Memory B cell (primary cell): ENCODE measurements around the gene C10orf67.
A peak's percentile ranks its signal among the peaks of the same experiment; 100 is the strongest.
"Not testable (repeated sequence)": the region's sequence is repeated elsewhere in the genome, so short reads cannot be mapped to it uniquely, and the experiment has no call there.

Source experiments
- ATAC-seq: fragments of 150-1000 bp; cut with Tn5 transposase; 2 replicates; pipeline ENCODE4 v1.10.0; 2021; ENCODE audit warnings: low read depth, mild to moderate bottlenecking, moderate library complexity
- DNase-seq, 2 donors: peaks; one replicate each; pipeline ENCODE4 v3.0.0; 2022; ENCODE audit warnings: low spot score in 2 of 2
- H3K27ac Mint-ChIP-seq: one replicate; pipeline ENCODE4 v1.8.0; 2022; ENCODE audit warnings: mild to moderate bottlenecking, moderate library complexity, mixed read lengths
- H3K27me3 Mint-ChIP-seq: one replicate; pipeline ENCODE4 v1.8.0; 2022; ENCODE audit warnings: mixed read lengths
- H3K36me3 Mint-ChIP-seq: one replicate; pipeline ENCODE4 v1.8.0; 2022; ENCODE audit warnings: mild to moderate bottlenecking, mixed read lengths
- H3K4me1 Mint-ChIP-seq: one replicate; pipeline ENCODE4 v1.8.0; 2022; ENCODE audit warnings: mixed read lengths
- H3K4me3 Mint-ChIP-seq: one replicate; pipeline ENCODE4 v1.8.0; 2022; ENCODE audit warnings: mild to moderate bottlenecking, moderate library complexity, mixed read lengths
- H3K9me3 Mint-ChIP-seq: one replicate; pipeline ENCODE4 v1.8.0; 2022; ENCODE audit warnings: mixed read lengths

The C10orf67 gene

GRCh38 chr10:23344241-23344841 lies at the start of gene C10orf67:
Gene C10orf67 (minus strand): TSS chr10:23344797. CDS start chr10:23344774, 23 bp downstream.
- Mint-ChIP-seq H3K4me3 (peak within 1 kb of the TSS; percentile 86), H3K27me3 (peaks cover 19% of the 10 kb centered on the region), H3K4me1 (peaks cover 12% of the 10 kb centered on the region), H3K27ac (no peak within 1 kb of the TSS), H3K9me3 (peaks cover 2% of the 10 kb centered on the region), H3K36me3 (no peaks in the 10 kb centered on the region)
- no peak for DNase-seq
- ATAC-seq = peak; percentile 58

GRCh38 chr10:23391821-23392220 lies 47.2 kb upstream of the C10orf67 start:
- Mint-ChIP-seq H3K27me3 (peaks cover 2% of the 10 kb centered on the region), H3K27ac (no peak overlapping the region), H3K9me3 (no peaks in the 10 kb centered on the region), H3K36me3 (no peaks in the 10 kb centered on the region), H3K4me3 (no peak overlapping the region), H3K4me1 (no peaks in the 10 kb centered on the region)
- DNase-seq (no peak), ATAC-seq (no peak)

GRCh38 chr10:23390809-23391208 lies 46.2 kb upstream of the C10orf67 start:
- H3K27me3 Mint-ChIP-seq = peaks cover 2% of the 10 kb centered on the region
- DNase-seq (no peak), ATAC-seq (no peak)
- H3K27ac Mint-ChIP-seq = no peak overlapping the region
- no peaks in the 10 kb centered on the region for H3K4me1 Mint-ChIP-seq
- H3K9me3 Mint-ChIP-seq = no peaks in the 10 kb centered on the region
- no peaks in the 10 kb centered on the region for H3K36me3 Mint-ChIP-seq
- no peak overlapping the region for H3K4me3 Mint-ChIP-seq

- H3K4me1 Mint-ChIP-seq, DNase-seq: not testable (repeated sequence)
Observed at GRCh38 chr10:23390408-23390807, 45.8 kb upstream of the C10orf67 start.

GRCh38 chr10:23387516-23387915 lies 42.9 kb upstream of the C10orf67 start:
- H3K27me3 Mint-ChIP-seq, H3K4me1 Mint-ChIP-seq, H3K9me3 Mint-ChIP-seq, H3K36me3 Mint-ChIP-seq, H3K4me3 Mint-ChIP-seq, ATAC-seq, H3K27ac Mint-ChIP-seq, DNase-seq: not testable (repeated sequence)

More at GRCh38 chr10:23390408-23390807, 45.8 kb upstream of the C10orf67 start:
- H3K36me3 Mint-ChIP-seq, H3K4me3 Mint-ChIP-seq, H3K27ac Mint-ChIP-seq, H3K9me3 Mint-ChIP-seq, H3K27me3 Mint-ChIP-seq, ATAC-seq: not testable (repeated sequence)

GRCh38 chr10:23386052-23386451 lies 41.5 kb upstream of the C10orf67 start:
- no peak overlapping the region for H3K4me3 Mint-ChIP-seq
- H3K27me3 Mint-ChIP-seq = no peaks in the 10 kb centered on the region
- H3K36me3 Mint-ChIP-seq = no peaks in the 10 kb centered on the region
- DNase-seq (no peak), ATAC-seq (no peak)
- H3K27ac Mint-ChIP-seq = no peak overlapping the region
- H3K9me3 Mint-ChIP-seq = no peaks in the 10 kb centered on the region
- H3K4me1 Mint-ChIP-seq = no peaks in the 10 kb centered on the region

GRCh38 chr10:23384364-23384763 lies 39.8 kb upstream of the C10orf67 start:
- no peaks in the 10 kb centered on the region for H3K36me3 Mint-ChIP-seq
- H3K27ac Mint-ChIP-seq = no peak overlapping the region
- H3K9me3 Mint-ChIP-seq = no peaks in the 10 kb centered on the region
- H3K27me3 Mint-ChIP-seq = peaks cover 1% of the 10 kb centered on the region
- H3K4me3 Mint-ChIP-seq = no peak overlapping the region
- no peaks in the 10 kb centered on the region for H3K4me1 Mint-ChIP-seq
- no peak for DNase-seq
- no peak for ATAC-seq

GRCh38 chr10:23383637-23384036 lies 39.0 kb upstream of the C10orf67 start:
- no peak for DNase-seq
- H3K9me3 Mint-ChIP-seq = no peaks in the 10 kb centered on the region
- H3K4me1 Mint-ChIP-seq = no peaks in the 10 kb centered on the region
- H3K27me3 Mint-ChIP-seq = peaks cover 1% of the 10 kb centered on the region
- no peak for ATAC-seq
- no peak overlapping the region for H3K4me3 Mint-ChIP-seq
- no peaks in the 10 kb centered on the region for H3K36me3 Mint-ChIP-seq
- no peak overlapping the region for H3K27ac Mint-ChIP-seq

GRCh38 chr10:23381298-23382040 lies 36.9 kb upstream of the C10orf67 start:
- Mint-ChIP-seq H3K4me3 (no peak overlapping the region), H3K27ac (no peak overlapping the region), H3K27me3 (peaks cover 1% of the 10 kb centered on the region), H3K36me3 (no peaks in the 10 kb centered on the region), H3K9me3 (no peaks in the 10 kb centered on the region), H3K4me1 (no peaks in the 10 kb centered on the region)
- DNase-seq (no peak), ATAC-seq (no peak)

GRCh38 chr10:23379686-23380085 lies 35.1 kb upstream of the C10orf67 start:
- no peak overlapping the region for H3K27ac Mint-ChIP-seq
- ATAC-seq = no peak
- no peak overlapping the region for H3K4me3 Mint-ChIP-seq

GRCh38 chr10:23376229-23376655 lies 31.6 kb upstream of the C10orf67 start:
- no peaks in the 10 kb centered on the region for H3K9me3 Mint-ChIP-seq
- H3K4me1 Mint-ChIP-seq = no peaks in the 10 kb centered on the region
- H3K36me3 Mint-ChIP-seq = no peaks in the 10 kb centered on the region
- no peak overlapping the region for H3K27ac Mint-ChIP-seq
- DNase-seq (no peak), ATAC-seq (no peak)
- peaks cover 3% of the 10 kb centered on the region for H3K27me3 Mint-ChIP-seq
- no peak overlapping the region for H3K4me3 Mint-ChIP-seq

More at GRCh38 chr10:23379686-23380085, 35.1 kb upstream of the C10orf67 start:
- no peaks in the 10 kb centered on the region for H3K9me3 Mint-ChIP-seq
- DNase-seq = no peak
- H3K27me3 Mint-ChIP-seq = peaks cover 1% of the 10 kb centered on the region
- no peaks in the 10 kb centered on the region for H3K36me3 Mint-ChIP-seq
- H3K4me1 Mint-ChIP-seq = no peaks in the 10 kb centered on the region

GRCh38 chr10:23375366-23375765 lies 30.8 kb upstream of the C10orf67 start:
- no peak overlapping the region for H3K27ac Mint-ChIP-seq
- peaks cover 3% of the 10 kb centered on the region for H3K27me3 Mint-ChIP-seq
- no peaks in the 10 kb centered on the region for H3K36me3 Mint-ChIP-seq
- H3K9me3 Mint-ChIP-seq = no peaks in the 10 kb centered on the region
- ATAC-seq = no peak
- no peak for DNase-seq
- H3K4me3 Mint-ChIP-seq = no peak overlapping the region
- H3K4me1 Mint-ChIP-seq = no peaks in the 10 kb centered on the region

- ATAC-seq (no peak), DNase-seq (no peak)
- no peak overlapping the region for H3K4me3 Mint-ChIP-seq
- peaks cover 8% of the 10 kb centered on the region for H3K27me3 Mint-ChIP-seq
- H3K36me3 Mint-ChIP-seq = no peaks in the 10 kb centered on the region
- peaks cover 8% of the 10 kb centered on the region for H3K4me1 Mint-ChIP-seq
- no peaks in the 10 kb centered on the region for H3K9me3 Mint-ChIP-seq
- H3K27ac Mint-ChIP-seq = no peak overlapping the region
Observed at GRCh38 chr10:23373156-23373555, 28.6 kb upstream of the C10orf67 start.

GRCh38 chr10:23371073-23371472 lies 26.5 kb upstream of the C10orf67 start:
- no peak for ATAC-seq
- DNase-seq = no peak
- Mint-ChIP-seq H3K4me1 (peaks cover 11% of the 10 kb centered on the region), H3K27me3 (peaks cover 11% of the 10 kb centered on the region), H3K36me3 (peaks cover 2% of the 10 kb centered on the region), H3K4me3 (no peak overlapping the region), H3K9me3 (no peaks in the 10 kb centered on the region), H3K27ac (no peak overlapping the region)

GRCh38 chr10:23370106-23370505 lies 25.5 kb upstream of the C10orf67 start:
- H3K9me3 Mint-ChIP-seq = no peaks in the 10 kb centered on the region
- H3K27ac Mint-ChIP-seq = no peak overlapping the region
- peaks cover 4% of the 10 kb centered on the region for H3K36me3 Mint-ChIP-seq
- no peak for ATAC-seq
- peaks cover 12% of the 10 kb centered on the region for H3K4me1 Mint-ChIP-seq
- H3K4me3 Mint-ChIP-seq = no peak overlapping the region
- H3K27me3 Mint-ChIP-seq = peaks cover 15% of the 10 kb centered on the region
- DNase-seq = no peak
